ENCODE measurements around the gene FOXD4L1.
"Not testable (repeated sequence)": the region's sequence is repeated elsewhere in the genome, so short reads cannot be mapped to it uniquely, and the experiment has no call there.

DNA sequence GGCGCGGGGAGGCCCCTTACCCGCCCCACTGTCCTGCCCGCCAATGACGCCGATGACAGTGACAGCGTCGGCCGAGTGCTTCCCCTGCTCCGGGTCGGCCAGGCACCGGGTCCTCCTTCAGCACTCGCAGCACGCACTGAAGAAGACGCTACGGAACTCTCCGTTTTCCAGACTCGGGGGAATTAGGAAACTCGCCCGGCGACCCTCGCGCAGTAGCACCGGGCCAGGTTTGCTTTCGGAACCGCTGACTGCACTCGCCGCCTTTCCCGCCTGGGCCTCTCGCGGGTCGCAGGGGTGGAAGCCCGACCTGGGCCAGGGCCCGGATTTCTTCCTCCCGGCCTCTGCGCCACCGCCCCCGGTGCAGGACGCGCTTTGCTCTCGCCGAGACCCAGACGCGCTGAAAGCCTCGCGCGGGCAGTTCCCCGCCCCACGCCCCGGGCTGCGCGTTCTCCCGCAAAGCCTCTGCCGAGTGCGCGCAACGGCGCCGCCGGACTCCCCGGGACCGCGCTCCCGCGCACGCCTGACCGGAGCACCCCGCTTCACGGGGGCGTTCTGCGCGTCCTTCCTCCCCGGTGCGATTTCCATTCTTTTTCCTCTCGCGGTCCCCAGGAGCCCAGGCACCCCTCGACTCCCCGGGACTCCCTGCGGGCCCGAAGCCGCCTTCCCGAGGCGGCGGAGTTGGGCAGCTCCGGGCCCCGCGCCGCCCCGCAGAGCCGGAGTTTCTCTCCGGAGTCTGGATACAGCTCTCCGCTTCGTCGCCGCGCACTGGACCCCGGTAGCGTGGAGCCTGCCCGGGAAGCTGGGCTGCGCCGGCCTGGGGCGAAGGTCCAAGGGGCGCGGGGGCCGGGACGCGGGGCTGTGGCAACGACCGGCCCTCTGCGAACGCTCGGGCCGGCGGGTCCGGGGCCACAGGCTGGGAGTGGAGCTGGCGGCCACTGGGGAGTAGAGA is 4.9 kb downstream of the FOXD4L1 start:
- TF ChIP-seq, protein P1, sequence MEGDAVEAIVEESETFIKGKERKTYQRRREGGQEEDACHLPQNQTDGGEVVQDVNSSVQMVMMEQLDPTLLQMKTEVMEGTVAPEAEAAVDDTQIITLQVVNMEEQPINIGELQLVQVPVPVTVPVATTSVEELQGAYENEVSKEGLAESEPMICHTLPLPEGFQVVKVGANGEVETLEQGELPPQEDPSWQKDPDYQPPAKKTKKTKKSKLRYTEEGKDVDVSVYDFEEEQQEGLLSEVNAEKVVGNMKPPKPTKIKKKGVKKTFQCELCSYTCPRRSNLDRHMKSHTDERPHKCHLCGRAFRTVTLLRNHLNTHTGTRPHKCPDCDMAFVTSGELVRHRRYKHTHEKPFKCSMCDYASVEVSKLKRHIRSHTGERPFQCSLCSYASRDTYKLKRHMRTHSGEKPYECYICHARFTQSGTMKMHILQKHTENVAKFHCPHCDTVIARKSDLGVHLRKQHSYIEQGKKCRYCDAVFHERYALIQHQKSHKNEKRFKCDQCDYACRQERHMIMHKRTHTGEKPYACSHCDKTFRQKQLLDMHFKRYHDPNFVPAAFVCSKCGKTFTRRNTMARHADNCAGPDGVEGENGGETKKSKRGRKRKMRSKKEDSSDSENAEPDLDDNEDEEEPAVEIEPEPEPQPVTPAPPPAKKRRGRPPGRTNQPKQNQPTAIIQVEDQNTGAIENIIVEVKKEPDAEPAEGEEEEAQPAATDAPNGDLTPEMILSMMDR (IDR thresholded peaks at IDR 0.05): not testable (repeated sequence)
- not testable (repeated sequence) for TF ChIP-seq POLR2A, EP300 (IDR thresholded peaks at IDR 0.05)
